Uterus (tissue), 2 donors: ENCODE data around the gene MAMLD1.

Experiments
- CTCF ChIP-seq, 4 experiments: fragments of 200-600 bp in 2 of 4; fragments of 450-650 bp in 2 of 4; sonication (generic) in 2 of 4; IDR thresholded peaks; one replicate each; pipeline ENCODE4 v1.5.1; 2016 to 2019; ENCODE audit warnings: antibody characterized with exemption in 4 of 4, mild to moderate bottlenecking in 2 of 4, moderate library complexity in 1 of 4
- POLR2A ChIP-seq, 2 donors: fragments of 450-650 bp; IDR thresholded peaks; one replicate each; pipeline ENCODE4 v1.6.1; 2016; ENCODE audit warnings: antibody characterized with exemption in 2 of 2, mild to moderate bottlenecking in 1 of 2, moderate library complexity in 1 of 2

DNA sequence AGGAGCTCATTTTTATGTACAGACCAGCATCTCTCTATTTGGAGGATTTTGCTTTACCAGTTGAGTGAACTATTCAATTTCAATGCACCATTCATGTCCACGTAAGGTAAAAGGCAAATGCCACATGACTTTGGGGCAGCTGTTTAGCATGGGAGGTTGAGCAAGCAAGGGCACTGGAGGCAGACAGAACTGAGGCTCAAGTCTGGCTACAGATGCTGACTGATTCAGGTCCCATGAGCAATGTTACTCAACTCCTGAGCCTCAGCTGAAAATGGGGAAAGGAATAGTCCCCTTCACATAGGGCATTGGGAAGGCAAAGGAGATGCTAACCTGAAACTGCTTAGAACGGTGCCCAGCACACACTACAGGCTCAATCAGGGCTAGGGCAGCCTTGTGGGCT, 112.3 kb downstream of the MAMLD1 start:
- TF ChIP-seq CTCF (IDR thresholded peaks at IDR 0.05) (no peak), POLR2A (IDR thresholded peaks at IDR 0.05) (no peak)
